Suprapubic skin (tissue), 3 donors: ENCODE data around the gene FYN.

ENCODE experiments used
- CTCF ChIP-seq, 2 donors: fragments of 200-600 bp in 1 of 2; fragments of 450-650 bp in 1 of 2; sonication (generic) in 1 of 2; IDR thresholded peaks; one replicate each; pipeline ENCODE4 v1.5.1; 2016 to 2019; ENCODE audit warnings: antibody characterized with exemption in 2 of 2, mild to moderate bottlenecking in 1 of 2, moderate library complexity in 1 of 2
- EP300 ChIP-seq: sonication (generic); formaldehyde crosslinking; IDR thresholded peaks from one replicate; pipeline ENCODE4 v1.6.1; 2017; ENCODE audit warnings: antibody characterized with exemption

- TF ChIP-seq CTCF (IDR thresholded peaks at IDR 0.05) (no peak), EP300 (no peak)
Observed at GRCh38 chr6:111809766-111810165, 63.5 kb downstream of the FYN start.
